Prostate gland (tissue), 2 donors: ENCODE data around the gene ILKAP. TPM values are rescaled to one million over a fixed set of nuclear protein-coding genes. Genes with fewer than 3 reads are reported as not detected.

Source experiments
- DNase-seq: peaks from one replicate; pipeline ENCODE4 v3.0.0-alpha.2; 2019; ENCODE audit warnings: low spot score
- H3K27ac ChIP-seq, 2 donors: fragments of 200-600 bp; sonication (generic); 2 replicates each; pipeline ENCODE4 v1.5.1; 2017 to 2019
- H3K27me3 ChIP-seq: fragments of 200-600 bp; sonication (generic); replicated peaks from 2 replicates; pipeline ENCODE4 v1.5.1; 2019; ENCODE audit not compliant: insufficient read depth
- H3K36me3 ChIP-seq, 2 donors: fragments of 200-600 bp; sonication (generic); 1 replicate in 1 of 2; 2 replicates in 1 of 2; pipeline versions ENCODE4 v1.5.1 to v1.8.1; 2017 to 2019
- H3K4me1 ChIP-seq: fragments of 200-600 bp; sonication (generic); replicated peaks from 2 replicates; pipeline ENCODE4 v1.5.1; 2019
- H3K4me3 ChIP-seq, 2 donors: fragments of 200-600 bp; sonication (generic); 2 replicates each; pipeline ENCODE4 v1.5.1; 2017 to 2019
- H3K9me3 ChIP-seq: fragments of 200-600 bp; sonication (generic); 2 replicates; pipeline ENCODE4 v1.5.1; 2017
- CTCF ChIP-seq, 4 experiments: fragments of 200-600 bp in 2 of 4; fragments of 450-650 bp in 2 of 4; sonication (generic) in 2 of 4; IDR thresholded peaks; 1 replicate in 3 of 4; 2 replicates in 1 of 4; pipeline ENCODE4 v1.5.1; 2016 to 2019; ENCODE audit warnings: antibody characterized with exemption in 4 of 4, mild to moderate bottlenecking in 2 of 4, moderate library complexity in 2 of 4
- POLR2A ChIP-seq: fragments of 450-650 bp; IDR thresholded peaks from one replicate; pipeline ENCODE4 v1.6.1; 2016; ENCODE audit warnings: antibody characterized with exemption, mild to moderate bottlenecking
- POLR2AphosphoS5 ChIP-seq: sonication (generic); formaldehyde crosslinking; IDR thresholded peaks from one replicate; pipeline ENCODE4 v1.6.1; 2017; ENCODE audit warnings: antibody characterized with exemption
- WGBS: methylation state at CpG from one replicate; pipeline ENCODE4 v1.1.5; 2018; 5-methylcytosine and 5-hydroxymethylcytosine counted together
- intact Hi-C: fragments of 100-400 bp; cut with DNase I; formaldehyde crosslinking; loops from one replicate; pipeline ENCODE4 v1.14.2; 2022
- total RNA-seq, 2 donors: library from RNA; depleted of rRNA; stranded (reverse); fragments of >200 nt; gene quantifications; one replicate each; pipeline ENCODE4 v1.1.0, GENCODE V29; 2016

ILKAP gene
- total RNA-seq, 2 donors from 2014 or later: 33.6 to 41.8 TPM

- intact Hi-C loops: loop anchor here (10.0 kb wide), 1 partner anchor 308 kb away; the partner anchor contains the start of gene RAMP1
- no peak for DNase-seq
- Histone ChIP-seq H3K4me1 (no peaks in the 10 kb centered on the region), H3K4me3 (no peak overlapping the region), H3K36me3 (no peaks in the 10 kb centered on the region), H3K27me3 (peaks cover 5% of the 10 kb centered on the region), H3K27ac (no peak overlapping the region), H3K9me3 (no peaks in the 10 kb centered on the region)
- TF ChIP-seq POLR2A (no peak), CTCF (IDR thresholded peaks at IDR 0.05) (no peak), POLR2AphosphoS5 (no peak)
- WGBS: 67% methylated on average over 14 of the region's 15 CpGs
Observed at GRCh38 chr2:238162846-238163441, 40.6 kb downstream of the ILKAP start.

DNA sequence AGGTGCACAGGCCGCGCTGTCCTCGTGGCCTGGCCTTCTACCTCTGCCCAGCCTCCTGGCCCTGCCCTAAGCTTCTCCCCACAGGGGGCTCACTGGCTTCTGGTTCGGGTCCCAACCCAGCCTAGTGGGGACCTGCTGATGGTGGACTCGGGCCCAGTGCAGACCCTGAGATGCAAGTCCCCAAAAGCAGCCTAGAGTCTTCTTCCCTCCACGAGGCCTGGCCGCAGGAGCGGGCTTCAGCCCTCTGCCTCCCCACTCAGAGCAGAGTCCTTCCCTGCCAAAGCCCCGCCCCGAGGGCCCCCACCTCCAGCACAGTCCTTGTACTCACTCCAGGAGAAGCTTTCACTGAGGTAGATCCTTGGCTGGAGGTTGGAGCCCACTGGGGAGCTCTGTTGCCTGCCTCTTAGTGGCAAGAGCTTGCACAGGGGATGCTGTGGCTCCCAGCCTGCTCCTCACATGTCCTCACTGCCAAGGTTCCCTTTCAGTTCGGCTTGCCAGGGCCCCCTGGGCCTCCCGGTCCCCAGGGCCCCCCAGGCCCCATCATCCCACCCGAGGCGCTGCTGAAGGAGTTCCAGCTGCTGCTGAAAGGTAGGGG, 41.1 kb downstream of the ILKAP start:
- H3K9me3 ChIP-seq: no peaks in the 10 kb centered on the region
- 85% methylated on average over 13 of the region's 14 CpGs for WGBS
- H3K4me3 ChIP-seq: no peak overlapping the region
- no peaks in the 10 kb centered on the region for H3K36me3 ChIP-seq
- no peaks in the 10 kb centered on the region for H3K4me1 ChIP-seq
- TF ChIP-seq POLR2AphosphoS5: no peak
- TF ChIP-seq POLR2A: no peak
- TF ChIP-seq CTCF (IDR thresholded peaks at IDR 0.05): no peak
- no peak for DNase-seq
- intact Hi-C loops: loop anchor here (10.0 kb wide), 1 partner anchor 308 kb away; the partner anchor contains the start of gene RAMP1
- H3K27ac ChIP-seq: no peak overlapping the region
- peaks cover 5% of the 10 kb centered on the region for H3K27me3 ChIP-seq

DNA sequence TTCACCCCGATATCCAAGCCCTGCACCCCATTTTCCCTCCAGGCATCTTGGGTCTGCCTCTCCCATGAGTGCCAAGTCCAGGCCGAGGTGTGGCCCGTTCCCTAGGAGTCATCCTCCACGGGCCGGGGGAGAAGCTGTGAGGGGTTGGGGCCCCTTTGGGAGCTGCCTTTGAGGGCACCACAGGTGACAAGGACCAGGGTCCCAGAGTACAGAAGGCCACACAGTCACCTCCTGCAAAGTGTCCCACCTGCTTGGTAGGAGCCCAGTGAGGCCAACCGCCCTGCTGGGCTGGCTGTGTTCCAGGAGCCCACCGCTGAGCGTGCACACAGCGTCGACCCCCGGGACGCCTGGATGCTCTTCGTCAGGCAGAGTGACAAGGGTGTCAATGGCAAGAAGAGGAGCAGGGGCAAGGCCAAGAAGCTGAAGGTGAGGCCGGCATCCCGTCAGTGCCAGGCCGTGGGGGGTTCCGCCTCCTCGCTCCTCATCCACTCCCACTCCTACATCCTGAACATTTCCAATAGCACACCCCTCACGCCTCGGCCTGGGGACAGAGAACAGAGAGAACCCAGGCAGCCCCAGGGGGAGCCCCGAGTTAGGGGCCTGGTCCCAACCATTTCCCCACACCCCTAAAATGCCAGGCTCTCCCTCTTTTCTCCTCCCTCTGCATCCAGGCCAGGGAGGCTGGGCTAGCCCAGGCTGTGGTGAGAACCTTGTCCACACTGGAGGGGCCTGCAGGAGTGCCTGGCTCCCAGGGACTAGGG, 42.0 kb downstream of the ILKAP start:
- TF ChIP-seq POLR2A: no peak
- no peak for TF ChIP-seq POLR2AphosphoS5
- Histone ChIP-seq H3K27me3 (peaks cover 5% of the 10 kb centered on the region), H3K4me1 (no peaks in the 10 kb centered on the region), H3K4me3 (no peak overlapping the region), H3K9me3 (no peaks in the 10 kb centered on the region), H3K36me3 (no peaks in the 10 kb centered on the region), H3K27ac (no peak overlapping the region)
- intact Hi-C loops: loop anchor here (10.0 kb wide), 1 partner anchor 307 kb away; the partner anchor contains the start of gene RAMP1
- WGBS: 91% methylated on average over 21 of the region's 21 CpGs
- DNase-seq: no peak

DNA sequence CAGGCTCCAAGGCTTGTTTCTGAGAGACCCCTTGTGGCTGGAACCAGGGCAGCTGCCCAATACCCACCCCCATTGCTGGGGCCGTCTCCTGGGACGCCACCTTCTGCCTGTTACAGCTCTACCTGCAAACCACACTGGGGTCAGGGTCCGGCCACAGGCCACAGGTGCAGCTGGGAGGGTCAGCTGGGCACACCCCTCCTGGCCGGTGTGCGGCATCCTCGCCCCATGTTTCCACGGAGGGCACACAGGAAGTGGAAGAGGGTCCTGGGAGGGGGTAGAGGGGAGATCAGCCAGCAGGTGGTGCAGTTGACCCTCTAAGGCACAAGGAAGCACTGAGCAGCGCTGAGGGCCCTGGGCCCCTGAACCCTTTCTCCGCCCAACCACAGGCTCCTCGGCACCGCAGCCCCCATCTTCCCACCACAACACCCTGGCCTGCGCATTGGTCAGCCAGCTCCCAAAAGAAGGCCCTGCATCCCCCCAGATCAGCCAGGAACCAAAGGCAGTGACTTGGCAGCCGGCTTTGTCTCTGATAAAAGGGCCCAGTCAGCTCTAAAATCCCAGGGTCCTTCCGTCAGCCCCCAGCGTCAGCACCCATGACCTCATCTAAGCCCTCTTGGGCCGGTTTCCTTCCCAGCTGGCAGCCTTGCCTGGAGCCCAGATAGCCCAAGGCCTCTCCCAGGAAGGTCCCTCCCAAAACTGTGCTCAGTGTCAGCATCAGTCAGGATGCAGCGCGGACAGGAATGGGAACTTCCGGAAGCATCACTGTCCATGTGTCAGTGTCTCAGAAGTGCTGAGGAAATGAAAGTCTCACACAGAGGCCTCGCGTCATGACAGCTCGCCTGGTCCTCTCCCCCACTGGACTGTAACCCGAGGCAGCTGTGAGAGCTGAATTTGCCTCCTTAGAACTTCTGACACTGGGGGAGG, 43.0 kb downstream of the ILKAP start:
- Histone ChIP-seq H3K9me3 (no peaks in the 10 kb centered on the region), H3K4me1 (no peaks in the 10 kb centered on the region), H3K27me3 (peaks cover 5% of the 10 kb centered on the region), H3K4me3 (no peak overlapping the region), H3K36me3 (no peaks in the 10 kb centered on the region), H3K27ac (no peak overlapping the region)
- intact Hi-C loops: loop anchor here (10.0 kb wide), 1 partner anchor 306 kb away; the partner anchor contains the start of gene RAMP1
- WGBS: 79% methylated on average over 23 of the region's 23 CpGs
- no peak for TF ChIP-seq CTCF (IDR thresholded peaks at IDR 0.05)
- no peak for TF ChIP-seq POLR2AphosphoS5
- TF ChIP-seq POLR2A: no peak
- DNase-seq: no peak
